ENCODE measurements around the gene GNL3. TPM values are rescaled to one million over a fixed set of nuclear protein-coding genes. Genes with fewer than 3 reads are reported as not detected.

Gene GNL3
- total and polyA plus RNA-seq, 4 donors = 26.5 to 82.2 (median 41.8) TPM

GRCh38 chr3:52715714-52716305 lies 30.0 kb downstream of the GNL3 start:
- H3K36me3 ChIP-seq (ENCODE audit: control insufficient read depth in 4 of 4, insufficient read depth in 3 of 4, low read depth in 1 of 4, low read length in 3 of 4) = peaks cover 0 to 5% (median 3%) of the 10 kb centered on the region in 4 donors
- no peak overlapping the region for H3K27ac ChIP-seq (ENCODE audit: low read depth in 1 of 2, low read length in 2 of 2)
- no peak for DNase-seq (ENCODE audit: low spot score)
- 93% methylated on average over 11 of the region's 11 CpGs for WGBS
- H3K27me3 ChIP-seq (ENCODE audit: control insufficient read depth in 4 of 4, insufficient read depth in 4 of 4, low read length in 3 of 4) = no peaks in the 10 kb centered on the region
- no peak overlapping the region for H3K4me3 ChIP-seq (ENCODE audit: low read depth in 1 of 3, low read length in 3 of 3)
- H3K9ac ChIP-seq (ENCODE audit: low read depth in 1 of 2, low read length in 2 of 2) = no peak overlapping the region
- H3K9me3 ChIP-seq (ENCODE audit: control insufficient read depth in 4 of 4, low read length in 3 of 4) = no peaks in the 10 kb centered on the region
- peaks cover 2 to 18% (median 10%) of the 10 kb centered on the region in 4 donors for H3K4me1 ChIP-seq (ENCODE audit: control insufficient read depth in 4 of 4, insufficient read depth in 4 of 4, low read length in 3 of 4)
- no peak for TF ChIP-seq YY1 (IDR thresholded peaks at IDR 0.05)
- TF ChIP-seq RAD21 (IDR thresholded peaks at IDR 0.05) = no peak
- no peak for TF ChIP-seq CTCF (IDR thresholded peaks at IDR 0.05; ENCODE audit: low read depth, low read length, missing input control)
- TF ChIP-seq HNF4A (conservative IDR thresholded peaks at IDR 0.05) = no peak

- DNase-seq (ENCODE audit: low spot score) = no peak
- H3K4me1 ChIP-seq (ENCODE audit: control insufficient read depth in 4 of 4, insufficient read depth in 4 of 4, low read length in 3 of 4) = peaks cover 0 to 9% (median 0%) of the 10 kb centered on the region in 4 donors
- H3K36me3 ChIP-seq (ENCODE audit: control insufficient read depth in 4 of 4, insufficient read depth in 3 of 4, low read depth in 1 of 4, low read length in 3 of 4) = peaks cover 0 to 5% (median 3%) of the 10 kb centered on the region in 4 donors
- H3K27ac ChIP-seq (ENCODE audit: low read depth in 1 of 2, low read length in 2 of 2) = no peak overlapping the region
- H3K9ac ChIP-seq (ENCODE audit: low read depth in 1 of 2, low read length in 2 of 2) = no peak overlapping the region
- no peak for TF ChIP-seq JUND (IDR thresholded peaks at IDR 0.05)
- TF ChIP-seq MAX (IDR thresholded peaks at IDR 0.05) = no peak
- no peak overlapping the region for H3K4me3 ChIP-seq (ENCODE audit: low read depth in 1 of 3, low read length in 3 of 3)
- H3K27me3 ChIP-seq (ENCODE audit: control insufficient read depth in 4 of 4, insufficient read depth in 4 of 4, low read length in 3 of 4) = no peaks in the 10 kb centered on the region
- no peaks in the 10 kb centered on the region for H3K9me3 ChIP-seq (ENCODE audit: control insufficient read depth in 4 of 4, low read length in 3 of 4)
These were observed 33.8 kb downstream of the GNL3 start for GRCh38 chr3:52719618-52720017.

DNA sequence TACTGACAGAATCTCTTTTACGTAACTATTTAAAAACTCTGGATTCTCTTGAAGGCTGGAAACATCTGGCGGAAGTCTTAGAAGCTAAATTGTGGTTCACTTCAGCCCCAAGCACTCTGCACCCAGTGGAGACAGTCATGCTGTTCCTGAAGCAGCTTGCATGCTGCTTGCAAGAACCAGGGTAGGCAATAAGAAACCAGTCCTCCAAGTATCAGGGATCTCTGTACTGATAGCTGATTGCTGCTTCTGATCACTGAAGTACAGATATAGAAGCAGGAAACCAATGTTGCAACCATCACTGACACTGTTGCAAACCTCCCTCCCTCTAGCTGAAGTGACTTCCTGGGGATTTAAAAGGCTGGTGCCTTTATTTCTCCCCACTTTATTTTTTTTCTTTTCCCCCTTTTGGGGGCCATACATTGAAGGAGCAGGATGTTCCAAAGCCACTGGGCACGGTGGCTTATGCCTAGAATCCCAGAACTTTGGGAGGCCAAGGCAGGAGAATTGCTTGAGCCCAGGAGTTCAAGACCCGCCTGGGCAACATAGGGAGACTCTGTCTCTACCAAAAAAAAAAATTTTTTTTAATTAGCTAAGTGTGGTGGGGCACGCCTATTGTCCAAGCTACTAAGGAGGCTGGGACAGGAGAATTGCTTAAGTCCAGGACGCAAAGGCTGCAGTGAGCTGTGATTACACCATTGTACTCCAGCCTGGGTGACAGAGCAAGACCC lies 35.3 kb downstream of the GNL3 start:
- Histone ChIP-seq H3K4me3 (ENCODE audit: low read depth in 1 of 3, low read length in 3 of 3) (no peak overlapping the region), H3K27ac (ENCODE audit: low read depth in 1 of 2, low read length in 2 of 2) (no peak overlapping the region), H3K9ac (ENCODE audit: low read depth in 1 of 2, low read length in 2 of 2) (no peak overlapping the region), H3K9me3 (ENCODE audit: control insufficient read depth in 4 of 4, low read length in 3 of 4) (no peaks in the 10 kb centered on the region), H3K36me3 (ENCODE audit: control insufficient read depth in 4 of 4, insufficient read depth in 3 of 4, low read depth in 1 of 4, low read length in 3 of 4) (peaks cover 0 to 5% (median 3%) of the 10 kb centered on the region in 4 donors), H3K27me3 (ENCODE audit: control insufficient read depth in 4 of 4, insufficient read depth in 4 of 4, low read length in 3 of 4) (no peaks in the 10 kb centered on the region), H3K4me1 (ENCODE audit: control insufficient read depth in 4 of 4, insufficient read depth in 4 of 4, low read length in 3 of 4) (peaks cover 0 to 9% (median 0%) of the 10 kb centered on the region in 4 donors)
- WGBS = 90% methylated on average over 6 of the region's 6 CpGs
- DNase-seq (ENCODE audit: low spot score) = no peak
- TF ChIP-seq MAX (IDR thresholded peaks at IDR 0.05) = no peak
- TF ChIP-seq CTCF (IDR thresholded peaks at IDR 0.05; ENCODE audit: low read depth, low read length, missing input control) = no peak
- TF ChIP-seq, protein P1, sequence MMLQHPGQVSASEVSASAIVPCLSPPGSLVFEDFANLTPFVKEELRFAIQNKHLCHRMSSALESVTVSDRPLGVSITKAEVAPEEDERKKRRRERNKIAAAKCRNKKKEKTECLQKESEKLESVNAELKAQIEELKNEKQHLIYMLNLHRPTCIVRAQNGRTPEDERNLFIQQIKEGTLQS (IDR thresholded peaks at IDR 0.05) = no peak
- TF ChIP-seq RXRA (IDR thresholded peaks at IDR 0.05) = no peak
- no peak for TF ChIP-seq REST (IDR thresholded peaks at IDR 0.05)
- no peak for TF ChIP-seq JUND (IDR thresholded peaks at IDR 0.05)
- TF ChIP-seq ZBTB33 (IDR thresholded peaks at IDR 0.05) = no peak
- TF ChIP-seq TAF1 (conservative IDR thresholded peaks at IDR 0.05) = no peak
- no peak for TF ChIP-seq FOXA2 (IDR thresholded peaks at IDR 0.05)
- TF ChIP-seq FOXA1 (IDR thresholded peaks at IDR 0.05) = no peak
- TF ChIP-seq SP1 (IDR thresholded peaks at IDR 0.05) = no peak
- TF ChIP-seq NR2F2 (IDR thresholded peaks at IDR 0.05) = no peak
- TF ChIP-seq GABPA (IDR thresholded peaks at IDR 0.05 in 1 of 2, conservative IDR thresholded peaks at IDR 0.05 in 1 of 2) = no peak

Data from liver (tissue), 9 donors.